GM21737 (cell line): Measurements from ENCODE around the gene CACNA2D1.
"Not testable (repeated sequence)": the region's sequence is repeated elsewhere in the genome, so short reads cannot be mapped to it uniquely, and the experiment has no call there.

Experiments
- ATAC-seq: cut with Tn5 transposase; IDR thresholded peaks from one replicate; pipeline ENCODE4 v1.9.1; 2021; ENCODE audit warnings: mild to moderate bottlenecking, moderate library complexity; ENCODE audit not compliant: unreplicated experiment

CACNA2D1 gene

DNA sequence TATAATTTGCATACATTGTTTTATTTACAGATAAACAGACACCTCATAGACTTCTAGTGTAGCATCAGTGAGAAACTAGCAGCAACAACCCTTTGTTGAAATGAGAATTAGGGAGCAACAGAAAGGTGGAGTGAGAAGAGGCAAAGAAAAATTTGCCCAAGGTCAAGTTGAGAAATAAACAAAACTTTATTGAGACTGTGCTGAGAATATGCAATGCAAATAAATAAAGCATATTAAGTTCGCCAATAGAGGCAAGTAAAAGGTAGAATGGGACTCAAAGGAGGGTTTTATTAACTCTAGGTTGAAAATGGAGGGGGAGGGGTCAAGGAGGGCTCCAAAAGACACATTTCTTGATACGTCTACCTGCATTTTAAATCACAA is 49.7 kb downstream of the CACNA2D1 start:
- ATAC-seq: no peak

GRCh38 chr7:82393076-82393839 is 50.3 kb downstream of the CACNA2D1 start:
- no peak for ATAC-seq

DNA sequence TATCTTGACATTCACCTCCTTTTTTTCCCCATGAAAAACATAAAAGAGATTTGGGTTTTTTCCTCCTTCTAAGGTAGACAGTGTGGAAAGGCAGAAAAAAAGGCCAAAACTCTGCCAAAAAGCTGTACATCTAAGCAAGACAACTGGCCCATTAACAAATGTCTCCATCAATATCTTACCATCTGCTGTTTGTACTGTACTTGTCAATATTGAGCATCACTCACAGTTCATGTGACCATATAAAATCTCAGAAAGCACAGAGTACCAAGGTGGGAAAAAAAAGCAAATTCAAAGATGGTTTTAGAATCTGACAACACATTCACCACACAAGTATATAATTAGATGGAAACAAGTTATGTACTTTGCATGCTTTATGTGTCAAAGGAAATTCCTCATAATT is 52.6 kb downstream of the CACNA2D1 start:
- no peak for ATAC-seq

GRCh38 chr7:82389876-82390275 is 53.7 kb downstream of the CACNA2D1 start:
- no peak for ATAC-seq

GRCh38 chr7:82388138-82388537 is 55.4 kb downstream of the CACNA2D1 start:
- no peak for ATAC-seq

- ATAC-seq: not testable (repeated sequence)
Measured at GRCh38 chr7:82386571-82386970, 57.0 kb downstream of the CACNA2D1 start.

- no peak for ATAC-seq
Measured at GRCh38 chr7:82384779-82385178, 58.8 kb downstream of the CACNA2D1 start.

DNA sequence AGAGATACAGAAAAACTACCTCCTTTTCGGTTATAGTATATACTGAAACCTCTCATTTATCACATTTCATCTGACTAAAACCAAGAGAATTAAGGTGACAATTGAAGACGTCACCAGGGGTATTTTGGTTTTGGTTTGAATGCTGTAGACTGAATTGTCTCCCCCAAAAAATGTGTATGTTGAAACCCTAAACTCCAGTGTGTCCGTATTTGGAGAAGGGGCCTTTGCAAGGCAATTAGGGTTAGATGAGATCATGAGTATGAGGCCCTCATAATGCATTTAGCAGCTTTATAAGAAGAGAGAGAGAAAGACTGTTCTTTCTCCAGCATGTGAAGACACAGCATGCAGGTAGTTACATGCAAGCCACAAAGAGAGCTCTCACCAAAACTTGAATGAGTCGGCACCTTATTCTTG is 59.5 kb downstream of the CACNA2D1 start:
- no peak for ATAC-seq

DNA sequence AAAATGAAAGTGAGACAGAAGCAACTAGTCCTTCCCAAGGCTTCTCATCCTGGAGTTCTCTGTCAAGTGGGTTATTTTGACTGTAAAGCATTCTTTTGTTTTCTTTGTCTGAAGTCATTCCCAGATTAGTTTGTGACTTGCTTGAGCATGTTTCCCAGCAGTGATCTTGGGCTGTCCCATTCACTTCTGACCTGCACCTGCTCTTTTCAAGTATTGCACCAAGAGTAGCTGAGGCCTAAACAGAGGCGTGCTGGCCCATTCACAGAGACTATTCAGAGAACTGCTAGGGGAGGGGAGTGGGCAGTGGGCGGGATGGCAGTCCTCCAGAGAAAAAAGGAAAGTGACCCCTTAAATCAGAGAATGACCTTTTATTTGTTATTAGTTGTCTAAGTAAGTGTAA is 61.3 kb downstream of the CACNA2D1 start:
- ATAC-seq: no peak

DNA sequence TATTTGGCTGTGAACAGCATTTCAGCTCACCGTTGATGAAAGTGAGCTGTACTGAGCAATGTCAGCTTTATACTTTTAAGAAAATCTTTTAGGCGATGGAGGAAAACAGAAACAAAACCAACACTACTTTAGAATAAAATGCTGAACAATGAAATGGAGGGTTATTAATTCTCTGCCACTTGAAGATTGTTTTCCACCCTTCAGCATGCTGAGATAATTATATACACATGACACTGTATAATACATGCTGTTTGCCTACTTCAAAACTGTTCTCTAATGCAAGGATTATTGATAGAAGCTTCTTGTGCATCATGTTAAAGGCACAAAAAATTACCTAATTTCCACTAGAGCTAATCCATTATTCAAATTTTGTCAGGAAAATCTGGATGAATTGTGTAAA is 66.8 kb downstream of the CACNA2D1 start:
- ATAC-seq: no peak

DNA sequence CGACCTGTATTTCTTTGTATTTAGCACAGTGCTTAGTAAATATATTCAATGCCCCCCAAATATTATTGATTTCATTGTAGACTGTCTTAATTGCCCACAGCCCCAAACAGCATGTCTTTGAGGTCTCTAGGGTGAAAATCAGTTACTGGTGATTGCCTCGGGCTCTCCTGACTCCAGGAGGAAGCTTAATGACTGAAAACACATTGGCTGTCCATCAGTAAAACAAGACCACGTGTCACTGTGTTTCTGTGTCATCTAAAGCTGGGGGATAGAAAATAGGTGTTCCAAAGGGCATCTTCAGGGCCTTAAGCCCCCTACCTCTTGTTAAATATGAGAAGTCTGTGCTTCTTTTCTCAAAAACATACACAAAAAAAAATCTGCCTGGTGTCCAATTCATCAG is 67.9 kb downstream of the CACNA2D1 start:
- ATAC-seq: no peak

DNA sequence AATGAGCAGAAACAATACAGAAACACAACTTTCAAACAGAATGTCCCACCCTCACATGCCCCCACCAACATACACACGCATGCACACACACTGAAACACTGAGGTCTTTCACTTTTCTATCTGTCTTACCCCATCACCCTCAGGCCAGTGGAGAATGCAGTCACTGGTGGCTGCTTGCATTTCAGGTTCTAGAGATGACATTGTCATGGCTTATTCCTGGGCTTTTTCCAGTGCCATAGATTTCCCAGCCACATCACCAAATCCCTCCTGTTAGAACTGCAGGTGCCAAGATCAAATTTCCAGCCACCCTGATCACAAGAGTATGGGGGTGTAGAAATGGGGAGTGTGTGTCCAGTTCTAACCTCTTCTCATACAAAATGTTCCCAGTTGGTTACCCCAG is 68.4 kb downstream of the CACNA2D1 start:
- ATAC-seq: no peak

- ATAC-seq: no peak
Measured at GRCh38 chr7:82373926-82374635, 69.5 kb downstream of the CACNA2D1 start.

GRCh38 chr7:82364671-82365070 is 78.9 kb downstream of the CACNA2D1 start:
- ATAC-seq: no peak

DNA sequence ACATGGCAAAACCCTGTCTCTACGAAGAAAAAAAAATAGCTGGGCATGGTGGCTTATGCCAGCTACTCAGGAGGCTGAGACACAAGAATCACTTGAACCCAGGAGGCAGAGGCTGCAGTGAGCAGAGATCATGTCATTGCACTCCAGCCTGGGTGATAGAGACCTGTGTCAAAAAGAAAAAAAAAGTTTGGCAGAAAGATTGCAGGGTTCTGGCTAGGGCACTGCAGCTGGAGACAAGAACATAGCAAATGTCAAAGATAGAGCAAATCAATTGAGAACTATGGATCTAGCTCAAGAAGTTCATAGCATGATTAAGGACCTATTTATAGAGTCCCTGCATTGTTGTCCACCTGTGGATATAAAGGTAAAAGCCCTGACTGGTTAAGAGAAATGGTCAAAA is 79.5 kb downstream of the CACNA2D1 start:
- ATAC-seq: no peak

DNA sequence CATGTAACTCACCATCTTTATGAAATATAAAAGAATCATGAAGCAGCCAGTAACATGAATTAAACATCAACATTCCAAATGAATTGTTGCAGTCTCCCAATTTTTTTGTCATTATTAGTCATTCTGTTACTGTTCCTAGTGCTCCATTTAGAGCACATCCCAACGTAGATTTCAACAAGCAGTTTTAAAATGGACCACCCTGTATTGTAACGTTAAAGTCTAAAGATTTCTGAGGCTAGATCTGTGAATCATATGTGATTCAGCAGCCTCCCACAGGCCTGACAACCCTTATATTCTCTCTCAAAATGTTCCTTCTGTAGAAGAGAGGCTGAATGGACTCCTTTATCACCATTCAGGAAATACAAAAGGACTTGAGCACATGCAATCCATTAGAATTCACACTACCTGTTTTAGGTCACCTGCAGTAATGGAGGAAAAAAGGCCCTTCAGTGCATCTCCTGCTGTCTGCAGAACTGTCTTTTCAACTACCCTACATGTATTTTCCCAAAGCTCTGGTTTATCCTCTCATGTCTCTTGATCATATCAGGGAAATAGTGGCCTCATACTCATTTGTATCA is 81.4 kb downstream of the CACNA2D1 start:
- ATAC-seq: no peak

DNA sequence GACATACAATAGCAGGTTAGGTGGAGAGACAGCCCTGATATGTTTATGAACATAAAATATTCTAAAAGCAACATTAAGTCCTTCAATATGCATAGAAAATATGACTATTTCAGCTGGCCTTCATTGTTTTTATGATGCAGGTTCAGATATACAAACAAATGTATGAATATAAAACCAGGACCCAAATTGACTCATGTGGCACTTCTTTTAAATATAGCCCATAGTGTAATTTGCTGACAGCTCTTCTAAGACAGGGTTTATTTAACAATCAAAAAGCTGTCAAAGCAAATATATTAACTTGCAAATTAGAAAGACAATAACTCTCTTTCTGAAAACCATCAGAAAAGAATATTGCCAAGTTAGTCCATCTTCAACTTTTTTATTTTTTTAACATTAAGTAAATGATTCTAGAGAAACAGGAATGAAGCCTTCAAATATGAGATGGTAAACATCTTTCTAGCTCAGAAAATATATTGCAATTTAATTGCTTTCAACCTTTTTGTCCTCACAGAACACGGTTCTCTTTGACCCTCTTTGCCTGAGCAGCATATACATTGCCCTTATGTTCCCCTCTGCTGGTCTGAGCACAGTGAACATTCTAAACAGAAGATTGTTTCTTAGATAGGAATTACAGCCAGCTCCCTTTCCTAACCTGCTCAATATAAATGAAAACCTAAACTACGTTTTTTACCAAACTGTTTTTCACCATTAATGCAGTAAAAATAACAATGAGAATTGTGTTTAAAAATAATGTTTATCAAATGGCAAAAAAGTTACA is 82.8 kb downstream of the CACNA2D1 start:
- ATAC-seq: no peak

DNA sequence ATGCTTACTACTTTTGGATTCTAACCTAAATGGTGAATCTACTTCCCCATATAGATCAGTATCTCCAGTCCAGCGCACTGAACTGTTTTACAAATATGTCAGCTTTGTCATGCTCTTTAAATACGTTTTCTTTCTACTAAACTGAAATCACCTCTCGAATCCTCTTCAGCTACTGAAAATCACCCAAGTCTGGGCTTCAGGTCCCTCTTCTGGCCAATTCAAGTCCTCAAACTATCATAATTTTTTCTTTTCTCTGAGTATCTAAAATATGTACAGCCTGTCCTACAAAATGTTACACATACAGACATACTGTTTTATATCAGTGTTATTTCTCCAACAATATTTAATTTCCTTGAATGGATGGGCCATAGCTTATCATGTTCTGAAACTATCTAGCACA is 84.2 kb downstream of the CACNA2D1 start:
- no peak for ATAC-seq

DNA sequence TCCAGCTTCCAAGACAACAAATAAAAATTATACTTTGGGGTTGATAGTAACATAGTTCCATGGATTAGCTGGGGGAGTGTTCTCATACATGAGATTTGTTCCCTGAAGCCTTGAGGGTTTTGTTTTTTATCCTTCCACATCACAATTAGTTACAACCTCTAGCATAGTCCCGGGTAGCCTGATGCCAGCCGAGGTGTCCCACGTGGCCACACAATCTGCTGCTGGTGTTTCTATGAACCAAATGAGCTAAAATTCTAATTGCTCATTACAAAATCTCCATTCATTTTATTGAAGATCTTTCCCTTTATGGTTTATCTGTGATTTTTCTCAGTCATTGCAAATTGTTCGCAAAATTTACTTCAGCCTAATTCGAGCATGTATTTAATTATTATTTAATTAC is 84.7 kb downstream of the CACNA2D1 start:
- ATAC-seq: no peak

GRCh38 chr7:82358009-82358578 is 85.5 kb downstream of the CACNA2D1 start:
- no peak for ATAC-seq

DNA sequence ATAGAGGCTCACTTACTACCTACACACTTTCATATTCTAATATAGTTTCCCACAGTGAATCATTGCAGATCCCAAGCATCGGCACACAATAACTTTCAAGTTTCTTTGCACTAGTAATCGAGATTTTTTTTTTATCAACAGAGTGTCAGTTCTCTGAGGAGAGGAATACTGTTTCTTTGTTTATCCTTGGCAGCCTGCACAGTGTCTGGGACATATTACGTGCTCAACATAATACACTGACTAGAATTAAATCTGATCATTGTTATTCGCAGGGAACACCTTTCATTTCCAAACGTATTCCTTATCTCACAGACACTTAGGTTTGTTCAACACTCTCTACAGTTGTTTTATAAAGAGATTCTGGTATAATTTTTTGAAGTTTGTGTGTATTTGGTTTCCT is 95.3 kb downstream of the CACNA2D1 start:
- ATAC-seq: no peak
